Upper lobe of left lung (tissue), 4 donors: ENCODE data around the gene SCUBE1.

Experiments used
- POLR2A ChIP-seq, 4 donors: fragments of 450-650 bp; IDR thresholded peaks; one replicate each; pipeline ENCODE4 v1.5.1; 2016 to 2017; ENCODE audit warnings: antibody characterized with exemption in 4 of 4, mild to moderate bottlenecking in 2 of 4
- POLR2AphosphoS5 ChIP-seq, 2 donors: sonication (generic); formaldehyde crosslinking; IDR thresholded peaks; one replicate each; pipeline ENCODE4 v1.5.1; 2017; ENCODE audit warnings: antibody characterized with exemption in 2 of 2
- TF ChIP-seq, protein P1 (sequence below), 6 experiments: fragments of 450-650 bp in 4 of 6; fragments of 200-600 bp in 2 of 6; sonication (generic) in 2 of 6; IDR thresholded peaks; one replicate each; pipeline ENCODE4 v1.5.1; 2016 to 2019; ENCODE audit warnings: antibody characterized with exemption in 6 of 6

DNA sequence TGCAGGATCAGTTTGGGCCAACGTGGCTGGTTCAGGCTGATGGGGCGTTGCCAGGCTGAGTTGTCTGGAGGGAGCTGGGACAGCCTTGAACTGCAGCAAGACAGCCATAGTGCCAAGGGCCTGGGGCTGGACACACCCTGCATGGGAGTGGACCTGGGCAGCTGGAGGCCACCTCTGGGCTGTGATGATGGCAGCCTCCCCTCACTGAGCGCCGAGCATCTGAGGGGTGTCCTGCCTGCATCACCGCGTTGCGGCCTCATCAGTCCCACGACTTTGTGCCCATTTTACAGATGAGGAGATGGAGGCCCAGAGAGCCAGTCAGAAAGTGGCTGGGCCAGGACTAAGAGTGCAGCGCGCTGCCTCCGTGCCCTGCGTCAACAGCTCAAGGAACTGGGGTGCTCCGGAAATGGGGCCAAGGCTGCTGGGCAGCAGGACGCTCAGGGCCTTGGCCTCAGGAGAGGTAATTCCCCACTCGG lies 192.4 kb downstream of the SCUBE1 start:
- TF ChIP-seq, protein P1, sequence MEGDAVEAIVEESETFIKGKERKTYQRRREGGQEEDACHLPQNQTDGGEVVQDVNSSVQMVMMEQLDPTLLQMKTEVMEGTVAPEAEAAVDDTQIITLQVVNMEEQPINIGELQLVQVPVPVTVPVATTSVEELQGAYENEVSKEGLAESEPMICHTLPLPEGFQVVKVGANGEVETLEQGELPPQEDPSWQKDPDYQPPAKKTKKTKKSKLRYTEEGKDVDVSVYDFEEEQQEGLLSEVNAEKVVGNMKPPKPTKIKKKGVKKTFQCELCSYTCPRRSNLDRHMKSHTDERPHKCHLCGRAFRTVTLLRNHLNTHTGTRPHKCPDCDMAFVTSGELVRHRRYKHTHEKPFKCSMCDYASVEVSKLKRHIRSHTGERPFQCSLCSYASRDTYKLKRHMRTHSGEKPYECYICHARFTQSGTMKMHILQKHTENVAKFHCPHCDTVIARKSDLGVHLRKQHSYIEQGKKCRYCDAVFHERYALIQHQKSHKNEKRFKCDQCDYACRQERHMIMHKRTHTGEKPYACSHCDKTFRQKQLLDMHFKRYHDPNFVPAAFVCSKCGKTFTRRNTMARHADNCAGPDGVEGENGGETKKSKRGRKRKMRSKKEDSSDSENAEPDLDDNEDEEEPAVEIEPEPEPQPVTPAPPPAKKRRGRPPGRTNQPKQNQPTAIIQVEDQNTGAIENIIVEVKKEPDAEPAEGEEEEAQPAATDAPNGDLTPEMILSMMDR (IDR thresholded peaks at IDR 0.05), result no peak
- no peak for TF ChIP-seq POLR2A (IDR thresholded peaks at IDR 0.05)
- no peak for TF ChIP-seq POLR2AphosphoS5 (IDR thresholded peaks at IDR 0.05)
